COR-L47 (cell line): Measurements from ENCODE around the gene EPB41.
"Not testable (repeated sequence)": the region's sequence is repeated elsewhere in the genome, so short reads cannot be mapped to it uniquely, and the experiment has no call there.

Experiments
- DNase-seq: peaks from one replicate; lab custom pipeline; 2025; lab: John Stamatoyannopoulos, UW

Gene EPB41

GRCh38 chr1:28982198-28982597, 67.8 kb downstream of the EPB41 start:
- no peak for DNase-seq

- DNase-seq, result no peak
These were observed 68.7 kb downstream of the EPB41 start for GRCh38 chr1:28983091-28983490.

GRCh38 chr1:28983509-28984310, 69.3 kb downstream of the EPB41 start:
- no peak for DNase-seq

GRCh38 chr1:28984311-28984684, 69.9 kb downstream of the EPB41 start:
- no peak for DNase-seq

GRCh38 chr1:28985427-28985826, 71.1 kb downstream of the EPB41 start:
- DNase-seq, result no peak

GRCh38 chr1:28986306-28986910, 72.0 kb downstream of the EPB41 start:
- no peak for DNase-seq

- no peak for DNase-seq
These were observed 88.4 kb downstream of the EPB41 start for GRCh38 chr1:29002792-29003191.

- no peak for DNase-seq
These were observed 89.9 kb downstream of the EPB41 start for GRCh38 chr1:29004288-29004687.

- no peak for DNase-seq
These were observed 90.4 kb downstream of the EPB41 start for GRCh38 chr1:29004798-29005197.

- DNase-seq, result no peak
These were observed 97.4 kb downstream of the EPB41 start for GRCh38 chr1:29011775-29012174.

GRCh38 chr1:29017235-29017634, 102.9 kb downstream of the EPB41 start:
- DNase-seq, result no peak

- DNase-seq, result no peak
These were observed 103.8 kb downstream of the EPB41 start for GRCh38 chr1:29017975-29018712.

- no peak for DNase-seq
These were observed 108.3 kb downstream of the EPB41 start for GRCh38 chr1:29022620-29023019.

GRCh38 chr1:29029667-29030066, 115.3 kb downstream of the EPB41 start:
- DNase-seq, result no peak

- DNase-seq, result no peak
These were observed 118.5 kb downstream of the EPB41 start for GRCh38 chr1:29032841-29033240.

GRCh38 chr1:29033829-29034466, 119.6 kb downstream of the EPB41 start:
- DNase-seq, result no peak

- DNase-seq, result no peak
These were observed 129.1 kb downstream of the EPB41 start for GRCh38 chr1:29043274-29043965.

- no peak for DNase-seq
These were observed 129.6 kb downstream of the EPB41 start for GRCh38 chr1:29044010-29044409.

GRCh38 chr1:29045663-29046062, 131.3 kb downstream of the EPB41 start:
- not testable (repeated sequence) for DNase-seq

GRCh38 chr1:29047142-29047541, 132.8 kb downstream of the EPB41 start:
- DNase-seq, result no peak

GRCh38 chr1:29050166-29050565, 135.8 kb downstream of the EPB41 start:
- no peak for DNase-seq

- DNase-seq, result no peak
These were observed 137.7 kb downstream of the EPB41 start for GRCh38 chr1:29052100-29052499.
